ENCODE measurements around the gene MYOZ1. TPM values are rescaled to one million over a fixed set of nuclear protein-coding genes. Genes with fewer than 3 reads are reported as not detected.
A peak's percentile ranks its signal among the peaks of the same experiment; 100 is the strongest.

Gene MYOZ1
- total RNA-seq, 8 experiments from 2014 or later = 0.11 to 0.64 (median 0.51) TPM; not detected in 3

GRCh38 chr10:73588656-73589055 lies 52.6 kb downstream of the MYOZ1 start:
- in situ Hi-C loops (cut with MboI; ENCODE audit: low pct_unique_long_range_greater_than_20kb in 2 of 9, low sequenced_read_pairs in 9 of 9, unreplicated experiment in 9 of 9) = no loop called here
- no peak for ATAC-seq (replicated peaks in 6 of 8)
- no peak overlapping the region for H3K27ac ChIP-seq
- 33 to 100% (median 95%) methylated on average over 1 of the region's 1 CpG; no CpG with 5 or more reads in 4 of the 10 experiments for WGBS, 10 experiments
- no peak overlapping the region for H3K4me3 ChIP-seq
- H3K4me1 ChIP-seq (replicated peaks in 1 of 2) = peaks cover 23 to 29% of the 10 kb centered on the region in 2 donors

- H3K4me3 ChIP-seq = no peak overlapping the region
- peaks cover 16 to 27% of the 10 kb centered on the region in 2 donors for H3K4me1 ChIP-seq (replicated peaks in 1 of 2)
- no peak overlapping the region for H3K27ac ChIP-seq
- WGBS, 10 experiments = 0 to 100% (median 49%) methylated on average over 1 of the region's 1 CpG; no CpG with 5 or more reads in 2 of the 10 experiments
- in situ Hi-C loops (cut with MboI; ENCODE audit: low pct_unique_long_range_greater_than_20kb in 2 of 9, low sequenced_read_pairs in 9 of 9, unreplicated experiment in 9 of 9) = no loop called here
- ATAC-seq (replicated peaks in 6 of 8) = no peak
Measured at GRCh38 chr10:73586583-73586984, 54.7 kb downstream of the MYOZ1 start.

DNA sequence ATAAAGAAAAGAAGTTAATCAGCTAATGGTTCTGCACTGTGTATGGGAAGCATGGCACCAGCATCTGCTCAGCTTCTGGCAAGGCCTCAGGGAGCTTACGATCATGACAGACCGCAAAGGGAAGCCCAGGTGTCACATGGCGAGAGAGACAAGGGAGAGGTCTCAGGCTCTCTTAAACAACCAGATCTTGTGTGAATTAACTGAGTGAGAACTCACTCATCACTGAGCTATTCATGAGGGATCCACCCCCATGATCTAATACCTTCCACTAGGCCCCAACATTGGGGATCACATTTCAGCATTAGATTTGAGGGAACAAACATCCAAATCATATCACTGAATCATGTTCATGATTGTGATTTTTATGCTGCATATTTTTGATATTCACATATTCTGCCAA lies 55.9 kb downstream of the MYOZ1 start:
- H3K27ac ChIP-seq = no peak overlapping the region
- peak in 1 of 8 experiments; percentile 31 for ATAC-seq (replicated peaks in 6 of 8)
- H3K4me1 ChIP-seq (replicated peaks in 1 of 2) = peaks cover 11 to 25% of the 10 kb centered on the region in 2 donors
- in situ Hi-C loops (cut with MboI; ENCODE audit: low pct_unique_long_range_greater_than_20kb in 2 of 9, low sequenced_read_pairs in 9 of 9, unreplicated experiment in 9 of 9) = no loop called here
- no peak overlapping the region for H3K4me3 ChIP-seq
- WGBS, 10 experiments = 80 to 100% (median 95%) methylated on average over 1 to 3 of the region's 3 CpGs; no CpG with 5 or more reads in 6 of the 10 experiments

- no peak overlapping the region for H3K4me3 ChIP-seq
- peaks cover 11 to 21% of the 10 kb centered on the region in 2 donors for H3K4me1 ChIP-seq (replicated peaks in 1 of 2)
- in situ Hi-C loops (cut with MboI; ENCODE audit: low pct_unique_long_range_greater_than_20kb in 2 of 9, low sequenced_read_pairs in 9 of 9, unreplicated experiment in 9 of 9) = no loop called here
- ATAC-seq (replicated peaks in 6 of 8) = no peak
- H3K27ac ChIP-seq = no peak overlapping the region
- WGBS, 10 experiments = 81 to 100% (median 100%) methylated on average over 1 to 2 of the region's 2 CpGs; no CpG with 5 or more reads in 2 of the 10 experiments
Measured at GRCh38 chr10:73584737-73585136, 56.5 kb downstream of the MYOZ1 start.

- 0 to 100% (median 55%) methylated on average over 1 to 2 of the region's 2 CpGs; no CpG with 5 or more reads in 4 of the 10 experiments for WGBS, 10 experiments
- ATAC-seq (replicated peaks in 6 of 8) = peak in 5 of 8 experiments; percentile 74 to 92 (median 86)
- Histone ChIP-seq H3K4me3 (no peak overlapping the region), H3K27ac (peak overlapping the region in 1 of 2 donors; percentile 36), H3K4me1 (replicated peaks in 1 of 2) (peaks cover 6 to 16% of the 10 kb centered on the region in 2 donors)
- in situ Hi-C loops (cut with MboI; ENCODE audit: low pct_unique_long_range_greater_than_20kb in 2 of 9, low sequenced_read_pairs in 9 of 9, unreplicated experiment in 9 of 9) = no loop called here
Measured at GRCh38 chr10:73581918-73582317, 59.4 kb downstream of the MYOZ1 start.

Other genes starting within 250 kb of the MYOZ1 start
- gene ANXA7, start 227.4 kb downstream of the MYOZ1 start, total RNA-seq = 100 to 1,000 TPM in 1 of 8 experiments, 10 to 100 TPM in 7; 18.2 to 163 (median 36.9) TPM
- gene MSS51, start 207.9 kb downstream of the MYOZ1 start, total RNA-seq = 1 to 10 TPM in 7 of 8 experiments, under 1 TPM in 1; 0.76 to 5.3 (median 2.2) TPM
- 10 to 100 TPM; 17.7 to 53.8 (median 39.7) TPM for gene PPP3CB, start 145.4 kb downstream of the MYOZ1 start, total RNA-seq
- gene USP54, start 50.1 kb downstream of the MYOZ1 start, total RNA-seq = 10 to 100 TPM in 7 of 8 experiments, 1 to 10 TPM in 1; 6.1 to 26.9 (median 23.8) TPM
- 1 to 10 TPM in 2 of 8 experiments, under 1 TPM in 6; 0.31 to 1.5 (median 0.52) TPM for gene SYNPO2L, start 14.6 kb upstream of the MYOZ1 start, total RNA-seq
- 10 to 100 TPM in 1 of 8 experiments, 1 to 10 TPM in 7; 2.0 to 10.2 (median 4.1) TPM for gene AGAP5, start 56.6 kb upstream of the MYOZ1 start, total RNA-seq
- 10 to 100 TPM; 33.6 to 73.4 (median 58.8) TPM for gene SEC24C, start 102.9 kb upstream of the MYOZ1 start, total RNA-seq
- 10 to 100 TPM; 35.3 to 52.4 (median 46.3) TPM for gene CHCHD1, start 140.6 kb upstream of the MYOZ1 start, total RNA-seq
- 100 to 1,000 TPM in 2 of 8 experiments, 10 to 100 TPM in 6; 48.2 to 140 (median 81.5) TPM for gene ZSWIM8, start 144.1 kb upstream of the MYOZ1 start, total RNA-seq
- gene NDST2, start 170.1 kb upstream of the MYOZ1 start, total RNA-seq = 10 to 100 TPM in 6 of 8 experiments, 1 to 10 TPM in 2; 7.6 to 17.3 (median 13.4) TPM
- 10 to 100 TPM; 10.6 to 33.5 (median 24.3) TPM for gene CAMK2G, start 233.1 kb upstream of the MYOZ1 start, total RNA-seq

Measured in motor neuron (in vitro differentiated cells).